Mucosa of rectum (tissue), 2 donors: ENCODE data around the gene ZNF497.
"Not testable (repeated sequence)": the region's sequence is repeated elsewhere in the genome, so short reads cannot be mapped to it uniquely, and the experiment has no call there.

Experiments used
- H3K27ac ChIP-seq, 2 donors: one replicate each; pipeline ENCODE4 v1.7.0; 2013; ENCODE audit warnings: inconsistent platforms in 2 of 2, low read depth in 2 of 2, low read length in 2 of 2
- H3K27me3 ChIP-seq, 2 donors: one replicate each; pipeline ENCODE4 v1.7.0; 2013; ENCODE audit warnings: low read length in 2 of 2; ENCODE audit not compliant: control insufficient read depth in 2 of 2, insufficient read depth in 2 of 2
- H3K36me3 ChIP-seq, 2 donors: one replicate each; pipeline ENCODE4 v1.7.0; 2013; ENCODE audit warnings: low read length in 2 of 2; ENCODE audit not compliant: control insufficient read depth in 2 of 2, insufficient read depth in 2 of 2
- H3K4me1 ChIP-seq, 2 donors: one replicate each; pipeline ENCODE4 v1.7.0; 2013; ENCODE audit warnings: low read length in 2 of 2, mild to moderate bottlenecking in 1 of 2; ENCODE audit not compliant: control insufficient read depth in 2 of 2, insufficient read depth in 2 of 2
- H3K4me3 ChIP-seq, 2 donors: one replicate each; pipeline ENCODE4 v1.7.0; 2013; ENCODE audit warnings: low read length in 2 of 2
- H3K9ac ChIP-seq, 2 donors: one replicate each; pipeline ENCODE4 v1.7.0; 2013; ENCODE audit warnings: low read length in 2 of 2, low read depth in 1 of 2, mild to moderate bottlenecking in 1 of 2
- H3K9me3 ChIP-seq, 2 donors: one replicate each; pipeline ENCODE4 v1.7.0; 2013; ENCODE audit warnings: low read length in 2 of 2; ENCODE audit not compliant: control insufficient read depth in 2 of 2
- donor health status: healthy.
- donor health status: Normal muscosa, but diverticular disease.

Gene ZNF497

DNA sequence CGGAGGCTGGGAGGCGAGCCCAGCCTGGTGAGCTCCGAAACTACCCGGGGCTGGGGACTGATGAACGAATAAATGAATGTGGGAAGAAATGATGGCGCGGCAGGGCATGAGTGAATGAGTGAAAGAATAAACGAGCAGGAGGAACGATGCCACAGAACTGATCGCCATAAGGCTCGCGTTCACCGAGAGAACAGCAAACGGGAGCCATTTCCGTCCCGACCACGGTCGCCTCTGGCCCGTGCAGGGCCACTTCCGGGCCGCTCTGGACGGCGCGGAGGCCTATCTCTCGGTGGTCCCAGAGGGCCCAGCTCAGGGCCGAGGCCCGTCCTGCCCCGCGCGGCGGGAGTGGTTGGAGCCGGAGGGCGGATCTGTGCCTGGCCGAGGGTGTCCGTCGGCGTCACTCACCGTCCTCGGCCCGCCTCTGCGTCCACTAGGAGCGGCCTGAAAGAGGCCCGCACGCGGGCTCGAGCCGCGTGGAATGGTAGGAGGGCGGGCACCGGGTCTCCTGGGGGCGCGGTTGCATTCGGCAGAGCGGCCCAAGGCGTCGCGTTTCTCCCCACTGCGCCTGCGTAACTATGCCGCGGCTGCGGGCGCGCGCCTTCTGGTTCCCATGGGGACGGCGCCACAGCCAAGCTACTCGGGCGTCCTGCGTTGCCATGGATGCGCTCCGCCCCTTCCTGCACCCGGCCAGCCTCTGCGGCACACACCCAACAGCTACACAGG, at the start of gene ZNF497:
Gene ZNF497, minus strand, starts transcription at position 480 of the 723 bp plus-strand sequence. CDS start 5,116 bp downstream, outside the sequence.
- H3K9me3 ChIP-seq = no peaks in the 10 kb centered on the region
- H3K27ac ChIP-seq = peak within 1 kb of the TSS; percentile 91 to 97
- no peaks in the 10 kb centered on the region for H3K36me3 ChIP-seq
- peak within 1 kb of the TSS; percentile 93 to 98 for H3K9ac ChIP-seq
- no peaks in the 10 kb centered on the region for H3K27me3 ChIP-seq
- peaks cover 3 to 8% of the 10 kb centered on the region in 2 donors for H3K4me1 ChIP-seq
- peak within 1 kb of the TSS; percentile 80 to 97 for H3K4me3 ChIP-seq

DNA sequence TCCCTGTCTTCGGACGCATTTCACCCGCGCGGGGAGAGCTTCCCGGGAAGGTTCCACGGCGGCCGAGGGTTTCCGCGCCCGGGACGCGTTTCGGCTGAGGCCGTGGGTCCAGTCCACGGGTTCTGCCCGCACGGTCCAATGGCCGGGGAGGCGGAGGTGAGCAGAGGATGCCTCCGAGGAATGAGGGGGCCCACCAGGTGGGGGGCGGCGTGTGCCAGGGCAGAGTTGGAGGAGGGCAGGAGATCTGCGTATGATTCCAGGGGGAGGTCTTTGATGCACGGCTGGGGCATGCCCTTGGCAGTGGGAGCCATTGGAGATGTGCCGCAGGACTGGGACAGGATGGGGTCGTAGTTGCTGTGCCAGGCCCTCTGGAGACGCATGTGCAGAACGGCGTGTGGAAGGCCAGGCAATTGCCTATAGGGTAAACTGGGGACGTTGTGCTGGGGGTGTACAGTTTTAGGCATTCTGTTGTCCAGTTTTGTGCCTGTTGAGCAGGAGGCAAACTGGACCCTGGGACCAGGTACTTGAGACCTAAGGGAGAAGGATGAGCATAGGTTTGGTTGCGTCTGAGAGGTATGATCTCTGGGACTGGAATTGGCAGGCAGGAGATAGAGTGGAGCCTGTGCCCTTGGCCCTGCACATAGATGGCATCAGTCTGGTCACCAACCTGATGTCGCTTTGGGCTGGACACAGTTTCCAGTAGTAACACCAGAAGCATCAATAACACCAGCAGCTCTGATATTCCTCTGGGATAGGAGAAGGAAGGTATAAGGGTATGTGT, 46.6 kb upstream of the ZNF497 start:
- no peaks in the 10 kb centered on the region for H3K27me3 ChIP-seq
- no peaks in the 10 kb centered on the region for H3K9me3 ChIP-seq
- H3K27ac ChIP-seq = peak overlapping the region; percentile 79 to 87
- peak overlapping the region; percentile 87 to 93 for H3K4me3 ChIP-seq
- H3K4me1 ChIP-seq = peaks cover 7 to 17% of the 10 kb centered on the region in 2 donors
- H3K36me3 ChIP-seq = no peaks in the 10 kb centered on the region
- H3K9ac ChIP-seq = peak overlapping the region; percentile 79 to 93

DNA sequence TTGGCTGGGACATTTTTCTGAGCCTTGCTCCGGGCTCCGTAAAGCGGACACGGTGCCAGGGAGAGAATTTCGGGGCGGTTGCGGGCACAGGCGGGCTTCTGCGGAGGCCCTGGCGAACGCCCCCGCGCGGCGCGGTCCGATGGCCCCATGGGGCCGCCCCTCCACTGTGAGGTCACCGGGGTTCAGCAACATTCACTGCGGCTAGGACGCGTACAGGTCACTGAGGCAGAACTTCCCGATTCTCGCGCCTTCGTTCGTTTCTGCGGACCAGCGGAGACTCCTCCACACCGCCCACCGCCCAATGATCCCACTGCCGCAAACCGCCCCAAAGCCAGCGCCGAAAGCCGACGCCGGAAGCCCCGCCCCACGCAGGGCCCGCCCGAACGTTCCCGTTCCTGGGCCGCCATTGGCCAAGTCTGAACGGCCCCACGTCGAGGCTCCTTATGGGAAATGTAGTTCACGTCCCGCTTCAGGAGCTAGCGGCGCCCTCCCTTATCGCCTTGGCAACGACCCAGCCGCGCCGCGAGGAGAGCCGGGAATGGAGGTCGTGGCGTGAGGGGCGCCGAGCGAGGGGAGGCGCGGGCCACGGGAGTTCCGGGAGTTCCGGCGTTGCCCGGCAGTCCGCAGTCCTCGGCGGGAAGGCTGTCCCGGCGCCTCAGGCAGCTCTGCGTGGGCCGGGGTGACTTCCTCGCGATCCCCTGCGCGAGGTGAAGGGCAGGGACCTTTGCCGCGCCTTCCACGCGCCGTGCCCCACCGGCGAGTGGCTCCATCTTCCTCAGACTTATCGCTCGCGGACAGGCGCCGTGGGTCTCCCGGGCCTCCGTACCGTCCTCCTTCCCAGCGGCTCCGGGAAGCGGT, 45.8 kb upstream of the ZNF497 start, which contains the start of gene ZNF584:
Gene ZNF584, plus strand, starts transcription at position 498 of the 858 bp plus-strand sequence. CDS start 499 bp downstream, outside the sequence.
- no peaks in the 10 kb centered on the region for H3K27me3 ChIP-seq

DNA sequence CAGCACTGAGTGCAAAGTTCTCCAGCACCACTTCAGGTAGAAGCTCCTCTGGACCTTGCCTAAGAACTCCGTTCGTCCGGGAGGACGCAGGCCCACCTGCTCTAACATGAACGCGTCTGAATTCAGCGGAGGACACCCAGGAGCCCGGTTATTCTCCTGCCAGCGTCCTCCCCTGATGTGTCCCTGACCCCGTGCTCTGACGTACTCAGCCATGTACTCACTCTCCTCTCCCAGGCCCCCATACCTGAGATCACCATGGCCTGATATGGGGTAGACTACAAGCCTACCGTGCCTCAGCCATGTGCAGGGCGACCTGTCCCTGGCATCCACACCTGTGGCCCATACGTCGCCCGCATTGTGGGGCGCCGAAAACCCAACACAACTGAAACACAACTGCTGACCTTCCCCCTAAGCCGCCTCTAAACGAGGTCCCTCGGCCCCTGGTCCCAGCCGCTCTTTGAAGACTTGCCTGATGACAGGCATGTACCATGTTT, 45.2 kb upstream of the ZNF497 start:
- Histone ChIP-seq H3K9ac (peak overlapping the region; percentile 83 to 93), H3K27ac (peak overlapping the region; percentile 79 to 87), H3K36me3 (no peaks in the 10 kb centered on the region), H3K4me3 (peak overlapping the region; percentile 87 to 93), H3K4me1 (peaks cover 7 to 17% of the 10 kb centered on the region in 2 donors), H3K9me3 (no peaks in the 10 kb centered on the region), H3K27me3 (no peaks in the 10 kb centered on the region)

More for the DNA sequence above, 45.8 kb upstream of the ZNF497 start, which contains the start of gene ZNF584:
- Histone ChIP-seq H3K4me1 (peaks cover 7 to 17% of the 10 kb centered on the region in 2 donors), H3K4me3 (peak within 1 kb of the TSS; percentile 87 to 93), H3K27ac (peak within 1 kb of the TSS; percentile 79 to 87), H3K36me3 (no peaks in the 10 kb centered on the region), H3K9ac (peak within 1 kb of the TSS; percentile 83 to 93), H3K9me3 (no peaks in the 10 kb centered on the region)

DNA sequence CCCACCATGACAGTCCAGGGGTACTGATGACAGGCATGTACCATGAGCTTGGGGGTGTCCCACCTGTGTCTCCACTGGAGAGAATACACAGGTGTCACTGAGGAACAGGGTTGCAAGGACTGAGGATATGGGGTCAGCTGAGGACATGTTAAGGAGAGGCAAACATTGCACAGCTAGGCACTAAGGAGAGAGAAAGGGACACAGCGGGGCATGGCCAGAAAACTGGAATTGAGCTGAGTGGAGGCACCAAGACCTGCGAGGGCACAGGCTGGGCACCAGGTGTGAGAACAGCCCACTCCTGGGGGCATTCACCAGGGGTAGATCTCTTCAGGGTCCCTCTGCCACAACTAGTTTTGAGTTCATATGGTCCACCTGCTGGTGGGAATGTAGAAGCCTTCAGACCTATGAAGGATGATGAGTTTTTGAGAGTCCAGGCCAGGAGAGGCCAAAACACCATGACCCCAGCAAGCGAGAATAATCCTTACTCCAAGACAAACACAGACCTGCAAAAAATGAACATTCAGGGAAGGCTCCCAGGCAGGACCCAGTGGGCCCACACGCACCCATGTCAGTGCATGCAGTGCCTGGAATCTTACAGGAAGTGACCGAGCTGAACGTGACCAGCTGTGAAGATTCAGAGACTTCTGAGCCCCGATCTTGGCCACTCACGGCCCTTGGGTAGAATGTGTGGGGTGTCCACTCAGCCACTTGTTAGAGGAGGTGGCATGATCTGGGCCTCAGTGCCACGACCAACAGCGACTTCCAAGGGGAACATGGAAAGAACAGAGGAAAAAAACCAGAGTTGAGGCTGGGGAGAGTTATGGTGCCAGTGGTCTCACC, 44.5 kb upstream of the ZNF497 start:
- Histone ChIP-seq H3K27me3 (no peaks in the 10 kb centered on the region), H3K4me1 (peaks cover 9 to 17% of the 10 kb centered on the region in 2 donors), H3K36me3 (no peaks in the 10 kb centered on the region), H3K4me3 (peak overlapping the region in 1 of 2 donors; percentile 93), H3K27ac (no peak overlapping the region), H3K9ac (no peak overlapping the region), H3K9me3 (no peaks in the 10 kb centered on the region)

DNA sequence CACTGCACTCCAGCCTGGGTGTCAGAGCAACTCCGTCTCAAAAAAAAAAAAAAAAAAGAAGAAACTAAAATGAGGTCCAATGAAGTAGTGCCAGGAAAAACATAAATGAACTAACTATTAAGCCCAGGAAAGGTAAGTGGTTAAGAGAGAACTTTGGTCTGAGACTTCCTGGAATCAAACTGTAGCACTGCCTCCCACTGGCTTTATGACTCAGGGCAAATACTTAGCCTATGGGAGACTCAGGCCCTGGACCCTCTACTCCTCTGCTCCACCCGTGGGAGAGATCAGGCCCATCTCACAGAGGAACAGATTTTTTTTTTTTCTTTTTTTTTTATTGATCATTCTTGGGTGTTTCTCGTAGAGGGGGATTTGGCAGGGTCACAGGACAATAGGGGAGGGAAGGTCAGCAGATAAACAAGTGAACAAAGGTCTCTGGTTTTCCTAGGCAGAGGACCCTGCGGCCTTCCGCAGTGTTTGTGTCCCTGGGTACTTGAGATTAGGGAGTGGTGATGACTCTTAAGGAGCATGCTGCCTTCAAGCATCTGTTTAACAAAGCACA, 41.4 kb upstream of the ZNF497 start:
- not testable (repeated sequence) for H3K36me3 ChIP-seq, H3K27ac ChIP-seq, H3K27me3 ChIP-seq, H3K9ac ChIP-seq, H3K4me3 ChIP-seq, H3K9me3 ChIP-seq
- peaks cover 13 to 15% of the 10 kb centered on the region in 2 donors for H3K4me1 ChIP-seq

DNA sequence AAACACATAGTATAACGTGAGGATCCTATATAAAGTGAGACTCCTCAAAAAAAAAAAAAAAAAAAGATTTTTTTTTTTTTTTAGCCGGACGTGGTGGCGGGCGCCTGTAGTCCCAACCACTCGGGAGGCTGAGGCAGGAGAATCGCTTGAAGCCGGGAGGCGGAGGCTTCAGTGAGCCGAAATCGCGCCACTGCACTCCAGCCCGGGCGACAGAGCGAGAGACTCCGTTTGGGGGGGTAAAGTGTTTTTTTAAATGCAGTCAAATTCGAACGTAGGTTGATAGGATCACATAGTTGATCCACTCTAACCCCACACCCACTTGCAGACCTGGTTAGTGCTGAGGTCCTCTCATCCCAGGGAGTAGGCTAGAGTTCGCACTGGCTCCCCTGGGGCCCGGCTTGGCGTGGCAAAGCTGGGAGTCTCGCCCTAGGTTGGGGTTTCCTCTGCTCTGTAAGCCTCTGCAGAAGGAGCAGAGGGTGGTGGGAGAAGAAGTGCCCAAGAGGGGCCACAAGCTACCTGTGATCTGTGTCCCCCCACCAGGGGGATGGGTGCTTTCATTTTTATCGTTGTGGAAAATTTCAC, 39.4 kb upstream of the ZNF497 start:
- peaks cover 7 to 11% of the 10 kb centered on the region in 2 donors for H3K4me1 ChIP-seq
- H3K27me3 ChIP-seq = peaks cover 9 to 15% of the 10 kb centered on the region in 2 donors
- H3K36me3 ChIP-seq = no peaks in the 10 kb centered on the region
- peak overlapping the region; percentile 78 to 88 for H3K4me3 ChIP-seq
- no peak overlapping the region for H3K9ac ChIP-seq
- no peak overlapping the region for H3K27ac ChIP-seq
- H3K9me3 ChIP-seq = no peaks in the 10 kb centered on the region

DNA sequence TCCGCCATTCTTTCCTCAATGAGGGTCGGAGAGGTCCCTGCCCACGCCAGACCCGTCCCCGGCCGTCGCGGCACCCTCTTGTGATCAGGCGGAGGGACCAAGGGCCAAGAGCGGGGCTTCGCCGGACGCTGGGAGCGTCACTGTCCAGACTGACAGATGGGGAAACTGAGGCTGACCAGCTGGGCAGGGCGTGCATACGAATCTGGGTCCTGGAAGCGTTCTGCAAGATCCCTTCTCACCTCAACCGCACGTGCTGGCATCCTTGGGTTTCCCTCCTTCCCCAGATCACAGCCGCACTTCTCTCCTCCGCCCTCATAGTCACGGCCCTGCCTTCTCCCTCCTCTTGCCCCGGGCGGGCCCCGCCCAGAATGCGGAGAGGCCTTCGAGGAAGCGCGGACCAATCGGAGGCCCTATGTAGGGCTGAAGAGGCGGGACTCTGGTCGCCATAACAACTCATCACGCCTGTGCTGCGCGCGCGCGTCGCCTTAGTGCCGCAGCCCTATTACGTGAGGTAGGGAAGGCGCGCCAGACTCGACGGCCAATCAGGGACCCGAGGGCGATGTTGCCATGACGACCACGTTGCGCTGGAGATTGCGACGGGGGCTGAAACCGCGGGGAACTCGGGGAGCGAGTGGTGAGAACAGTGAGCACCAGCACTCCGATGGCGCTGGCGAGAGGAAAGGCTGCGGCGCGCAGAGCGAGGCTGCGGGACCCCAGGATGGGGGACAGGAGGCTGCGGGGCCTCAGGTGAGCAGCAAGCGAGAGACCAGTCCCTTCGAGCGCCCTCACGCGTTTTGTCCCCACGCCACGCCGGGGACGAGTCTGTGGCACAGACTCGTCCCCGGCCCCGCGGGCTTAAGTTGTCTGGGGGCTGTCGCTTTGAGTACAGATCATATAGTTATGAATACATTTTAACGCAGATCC, 38.6 kb upstream of the ZNF497 start:
- peak overlapping the region; percentile 82 to 88 for H3K4me3 ChIP-seq
- H3K27me3 ChIP-seq = peaks cover 10 to 17% of the 10 kb centered on the region in 2 donors
- peak overlapping the region; percentile 47 to 69 for H3K9ac ChIP-seq
- no peaks in the 10 kb centered on the region for H3K36me3 ChIP-seq
- H3K4me1 ChIP-seq = peaks cover 7 to 11% of the 10 kb centered on the region in 2 donors
- H3K27ac ChIP-seq = peak overlapping the region in 1 of 2 donors; percentile 58
- H3K9me3 ChIP-seq = no peaks in the 10 kb centered on the region
